GM12878 (cell line): ENCODE results near the gene SNF8. TPM values are rescaled to one million over a fixed set of nuclear protein-coding genes. Genes with fewer than 3 reads are reported as not detected.

Experiments used
- CREM ChIP-seq: IDR thresholded peaks from 2 replicates; pipeline ENCODE4 v1.6.1; 2014; ENCODE audit warnings: antibody characterized with exemption, low read depth
- EED ChIP-seq: sonication (generic); IDR thresholded peaks from 2 replicates; pipeline ENCODE4 v1.6.1; 2016; ENCODE audit warnings: antibody characterized with exemption, low read depth
- FOS ChIP-seq: IDR thresholded peaks from 3 replicates; pipeline ENCODE4 v1.6.1; 2011; ENCODE audit warnings: borderline replicate concordance; ENCODE audit not compliant: insufficient read length; ENCODE audit errors: extremely low read depth
- MXI1 ChIP-seq: fragments of 150-350 bp; IDR thresholded peaks from 2 replicates; pipeline ENCODE4 v1.6.1; 2011; ENCODE audit warnings: low read depth, mild to moderate bottlenecking, inconsistent platforms, low read length, improper control_type of control experiment
- NFIC ChIP-seq: IDR thresholded peaks from 2 replicates; pipeline ENCODE4 v1.6.1; 2012; ENCODE audit warnings: low read depth, mild to moderate bottlenecking, inconsistent platforms, low read length, moderate library complexity
- NFYA ChIP-seq: IDR thresholded peaks from 2 replicates; pipeline ENCODE4 v1.6.1; 2011; ENCODE audit warnings: low read depth, mild to moderate bottlenecking, low read length, improper control_type of control experiment, borderline replicate concordance
- NFYB ChIP-seq: IDR thresholded peaks from 2 replicates; pipeline ENCODE4 v1.6.1; 2011; ENCODE audit warnings: low read depth, mild to moderate bottlenecking, low read length, improper control_type of control experiment, moderate library complexity; ENCODE audit not compliant: insufficient read depth
- PKNOX1 ChIP-seq: fragments of 450-650 bp; IDR thresholded peaks from 2 replicates; pipeline ENCODE4 v1.6.1; 2016; ENCODE audit warnings: mild to moderate bottlenecking
- PML ChIP-seq: IDR thresholded peaks from 2 replicates; pipeline ENCODE4 v1.6.1; 2012; ENCODE audit warnings: low read length, inconsistent platforms
- POU2F2 ChIP-seq: IDR thresholded peaks from 3 replicates; pipeline ENCODE4 v1.6.1; 2011; ENCODE audit warnings: low read depth, mild to moderate bottlenecking, low read length, borderline replicate concordance
- SMAD5 ChIP-seq: IDR thresholded peaks from 2 replicates; pipeline ENCODE4 v1.6.1; 2016; ENCODE audit warnings: antibody characterized with exemption, low read depth
- SMARCA5 ChIP-seq: fragments of 450-650 bp; IDR thresholded peaks from 2 replicates; pipeline ENCODE4 v1.6.1; 2017; ENCODE audit warnings: mild to moderate bottlenecking
- SP1 ChIP-seq: IDR thresholded peaks from one replicate; pipeline ENCODE4 v1.6.1; 2011; ENCODE audit warnings: low read depth, low read length
- TCF12 ChIP-seq: IDR thresholded peaks from 2 replicates; pipeline ENCODE4 v1.6.1; 2011; ENCODE audit warnings: low read depth, mild to moderate bottlenecking, low read length
- ZBTB40 ChIP-seq: fragments of 450-650 bp; IDR thresholded peaks from 2 replicates; pipeline ENCODE4 v1.6.1; 2016; ENCODE audit warnings: mild to moderate bottlenecking, moderate library complexity, borderline replicate concordance
- ZNF207 ChIP-seq: fragments of 450-650 bp; IDR thresholded peaks from 2 replicates; pipeline ENCODE4 v1.6.1; 2014; ENCODE audit warnings: antibody characterized with exemption, mild to moderate bottlenecking, borderline replicate concordance
- ZNF217 ChIP-seq: fragments of 450-650 bp; IDR thresholded peaks from 2 replicates; pipeline ENCODE4 v1.6.1; 2017; ENCODE audit warnings: antibody characterized with exemption, mild to moderate bottlenecking
- ZNF274 ChIP-seq: IDR thresholded peaks from one replicate; pipeline ENCODE4 v1.8.0; 2011; ENCODE audit not compliant: insufficient read length, insufficient read depth
- ZZZ3 ChIP-seq: IDR thresholded peaks from 2 replicates; pipeline ENCODE4 v1.6.1; 2011; ENCODE audit warnings: low read depth; ENCODE audit not compliant: control insufficient read depth, insufficient read length
- polyA plus RNA-seq, 11 experiments: library from polyadenylated mRNA; depleted of rRNA in 4 of 11; unstranded in 6 of 11; stranded (reverse) in 5 of 11; fragments of >200 nt; fragmentation: Nextera tagmentation in 4 of 11; fragmentation: Illumina TruSeq in 1 of 11; extraction: Ambion mirVana in 4 of 11; extraction: Trizol in 1 of 11; gene quantifications; 1 replicate in 1 of 11; 2 replicates in 10 of 11; pipeline versions ENCODE4 v1.2.1 to v1.2.3, GENCODE V29; 2011 to 2016; ENCODE audit warnings: inconsistent platforms in 2 of 11, missing spikeins in 2 of 11, low read depth in 1 of 11
- total RNA-seq, 4 experiments: library from RNA; depleted of rRNA in 3 of 4; stranded (reverse); fragments of >200 nt in 3 of 4; fragmentation: Illumina TruSeq in 1 of 4; extraction: Trizol in 1 of 4; gene quantifications; 2 replicates each; pipeline versions ENCODE4 v1.2.1 to v1.2.3, GENCODE V29; 2013 to 2021
- TF ChIP-seq, protein P1 (sequence below): IDR thresholded peaks from 2 replicates; pipeline ENCODE4 v1.6.1; 2011; ENCODE audit warnings: borderline replicate concordance, low read depth, mild to moderate bottlenecking, moderate library complexity, low read length; ENCODE audit not compliant: insufficient read depth, poor library complexity, severe bottlenecking
- TF ChIP-seq, protein P2 (sequence below): fragments of 450-650 bp; IDR thresholded peaks from 2 replicates; pipeline ENCODE4 v1.6.1; 2017; ENCODE audit warnings: antibody characterized with exemption, mild to moderate bottlenecking, moderate library complexity

SNF8 gene
- total and polyA plus RNA-seq, 10 of the 15 experiments (the other 5 are each of a cell fraction or from before 2014, with no cell fraction given) = 6.1 to 228 (median 95.6) TPM

DNA sequence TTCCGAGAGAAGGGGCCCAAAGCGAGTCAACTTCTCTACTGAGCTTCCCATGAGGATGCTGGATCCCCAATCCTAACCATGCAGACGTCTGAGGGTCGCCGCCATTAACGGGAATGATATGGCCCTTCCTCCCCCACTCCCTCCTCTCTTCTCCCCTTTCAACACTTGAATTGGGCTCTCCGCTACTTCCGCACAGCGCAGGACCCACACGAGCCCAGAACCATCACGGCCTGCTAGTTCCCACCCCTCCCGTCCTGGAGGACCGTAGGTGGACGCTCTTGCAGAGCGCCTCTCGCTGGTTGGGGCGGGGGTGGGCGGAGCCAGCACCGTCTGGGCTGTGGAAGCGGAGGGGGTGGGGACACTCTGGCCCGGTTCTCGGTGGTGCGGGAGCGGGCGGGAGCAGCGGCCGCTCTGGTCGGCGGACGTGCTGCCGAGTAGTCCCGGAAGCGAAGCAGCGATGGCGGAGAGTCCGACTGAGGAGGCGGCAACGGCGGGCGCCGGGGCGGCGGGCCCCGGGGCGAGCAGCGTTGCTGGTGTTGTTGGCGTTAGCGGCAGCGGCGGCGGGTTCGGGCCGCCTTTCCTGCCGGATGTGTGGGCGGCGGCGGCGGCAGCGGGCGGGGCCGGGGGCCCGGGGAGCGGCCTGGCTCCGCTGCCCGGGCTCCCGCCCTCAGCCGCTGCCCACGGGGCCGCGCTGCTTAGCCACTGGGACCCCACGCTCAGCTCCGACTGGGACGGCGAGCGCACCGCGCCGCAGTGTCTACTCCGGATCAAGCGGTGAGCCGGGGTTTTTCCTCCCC lies 36.4 kb downstream of the SNF8 start, which contains the start of gene UBE2Z (continued):
- TF ChIP-seq, protein P1, sequence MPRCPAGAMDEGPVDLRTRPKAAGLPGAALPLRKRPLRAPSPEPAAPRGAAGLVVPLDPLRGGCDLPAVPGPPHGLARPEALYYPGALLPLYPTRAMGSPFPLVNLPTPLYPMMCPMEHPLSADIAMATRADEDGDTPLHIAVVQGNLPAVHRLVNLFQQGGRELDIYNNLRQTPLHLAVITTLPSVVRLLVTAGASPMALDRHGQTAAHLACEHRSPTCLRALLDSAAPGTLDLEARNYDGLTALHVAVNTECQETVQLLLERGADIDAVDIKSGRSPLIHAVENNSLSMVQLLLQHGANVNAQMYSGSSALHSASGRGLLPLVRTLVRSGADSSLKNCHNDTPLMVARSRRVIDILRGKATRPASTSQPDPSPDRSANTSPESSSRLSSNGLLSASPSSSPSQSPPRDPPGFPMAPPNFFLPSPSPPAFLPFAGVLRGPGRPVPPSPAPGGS = peak; percentile 7
- peak; percentile 80; the same call in 1 of the 2 replicates for TF ChIP-seq SMARCA5
- 0 out of 2 replicates have a peak, but pooled peaks have one; percentile 17 for TF ChIP-seq ZNF217
- peak; percentile 25; the same call in 1 of the 2 replicates for TF ChIP-seq TCF12
- TF ChIP-seq ZBTB40 = no peak; the same call in 1 of the 2 replicates
- TF ChIP-seq PML = peak; percentile 77
- no peak for TF ChIP-seq NFYB
- no peak for TF ChIP-seq ZZZ3
- no peak for TF ChIP-seq FOS
- no peak for TF ChIP-seq NFYA
- peak; percentile 41; the same call in 1 of the 2 replicates for TF ChIP-seq CREM
- TF ChIP-seq PKNOX1 = no peak
- no peak; the same call in 1 of the 2 replicates for TF ChIP-seq EED
- TF ChIP-seq MXI1 = peak; percentile 59; the same call in 1 of the 2 replicates
- TF ChIP-seq, protein P2, sequence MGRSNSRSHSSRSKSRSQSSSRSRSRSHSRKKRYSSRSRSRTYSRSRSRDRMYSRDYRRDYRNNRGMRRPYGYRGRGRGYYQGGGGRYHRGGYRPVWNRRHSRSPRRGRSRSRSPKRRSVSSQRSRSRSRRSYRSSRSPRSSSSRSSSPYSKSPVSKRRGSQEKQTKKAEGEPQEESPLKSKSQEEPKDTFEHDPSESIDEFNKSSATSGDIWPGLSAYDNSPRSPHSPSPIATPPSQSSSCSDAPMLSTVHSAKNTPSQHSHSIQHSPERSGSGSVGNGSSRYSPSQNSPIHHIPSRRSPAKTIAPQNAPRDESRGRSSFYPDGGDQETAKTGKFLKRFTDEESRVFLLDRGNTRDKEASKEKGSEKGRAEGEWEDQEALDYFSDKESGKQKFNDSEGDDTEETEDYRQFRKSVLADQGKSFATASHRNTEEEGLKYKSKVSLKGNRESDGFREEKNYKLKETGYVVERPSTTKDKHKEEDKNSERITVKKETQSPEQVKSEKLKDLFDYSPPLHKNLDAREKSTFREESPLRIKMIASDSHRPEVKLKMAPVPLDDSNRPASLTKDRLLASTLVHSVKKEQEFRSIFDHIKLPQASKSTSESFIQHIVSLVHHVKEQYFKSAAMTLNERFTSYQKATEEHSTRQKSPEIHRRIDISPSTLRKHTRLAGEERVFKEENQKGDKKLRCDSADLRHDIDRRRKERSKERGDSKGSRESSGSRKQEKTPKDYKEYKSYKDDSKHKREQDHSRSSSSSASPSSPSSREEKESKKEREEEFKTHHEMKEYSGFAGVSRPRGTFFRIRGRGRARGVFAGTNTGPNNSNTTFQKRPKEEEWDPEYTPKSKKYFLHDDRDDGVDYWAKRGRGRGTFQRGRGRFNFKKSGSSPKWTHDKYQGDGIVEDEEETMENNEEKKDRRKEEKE = no peak
- TF ChIP-seq POU2F2 = peak; percentile 79
- no peak for TF ChIP-seq ZNF207
- TF ChIP-seq NFIC = no peak
- TF ChIP-seq ZNF274 = no peak
- peak; percentile 84; the same call in 1 of the 2 replicates for TF ChIP-seq SMAD5
- TF ChIP-seq SP1 = peak; percentile 49
